GM19397 (cell line): ENCODE results near the gene NTN4.
"Not testable (repeated sequence)": the region's sequence is repeated elsewhere in the genome, so short reads cannot be mapped to it uniquely, and the experiment has no call there.

ENCODE experiments used
- ATAC-seq: cut with Tn5 transposase; IDR thresholded peaks from one replicate; pipeline ENCODE4 v1.9.1; 2021; ENCODE audit warnings: mild to moderate bottlenecking, moderate library complexity; ENCODE audit not compliant: unreplicated experiment

The NTN4 gene

DNA sequence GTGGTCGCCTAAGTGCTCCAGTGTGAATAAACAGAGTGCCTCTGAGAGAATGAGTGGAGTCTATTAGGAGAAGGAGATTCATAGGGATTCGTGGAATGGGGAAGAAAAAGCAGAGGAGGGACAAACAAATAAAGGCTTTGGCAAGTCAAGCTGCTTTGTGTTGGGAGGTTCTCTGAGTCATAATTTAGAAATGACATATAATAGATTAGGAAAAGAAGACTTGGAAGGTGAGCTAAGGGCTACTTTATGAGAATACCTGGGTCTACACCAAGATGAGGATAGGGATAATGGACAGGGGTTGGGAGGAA, 6.4 kb upstream of the NTN4 start:
- ATAC-seq, result no peak

DNA sequence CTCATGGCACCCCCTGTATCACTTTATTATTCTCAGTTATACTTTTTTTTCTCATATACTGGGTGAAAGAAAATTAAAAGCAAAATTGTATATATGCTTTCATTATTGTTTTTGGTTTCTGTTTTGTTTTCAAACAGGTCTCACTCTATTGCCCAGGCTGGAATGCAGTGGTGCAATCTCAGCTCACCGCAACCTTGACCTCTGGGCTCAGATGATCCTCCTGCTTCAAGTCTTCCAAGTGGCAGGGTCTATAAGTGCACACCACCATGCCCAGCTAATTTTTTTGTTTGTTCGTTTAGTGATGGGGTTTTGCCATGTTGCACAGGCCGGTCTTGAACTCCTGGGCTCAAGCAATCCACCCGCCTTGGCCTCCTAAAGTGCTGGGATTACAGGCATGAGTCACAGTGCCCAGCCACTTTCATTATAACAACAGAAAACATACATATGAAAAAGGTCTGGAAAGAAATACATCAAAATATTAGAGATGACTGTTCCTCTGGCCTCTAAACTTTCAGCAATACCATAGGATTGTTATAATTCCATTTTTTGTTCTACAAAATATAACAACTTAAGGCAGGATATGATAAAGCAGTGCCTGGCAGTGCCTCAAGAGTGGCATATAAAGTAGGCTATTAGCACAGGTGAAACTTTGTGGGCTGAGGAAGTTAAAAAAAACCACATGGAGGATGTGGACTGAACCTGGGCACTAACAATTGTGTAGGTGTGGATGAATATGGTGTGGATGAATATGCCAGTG, 5.8 kb upstream of the NTN4 start:
- ATAC-seq, result no peak

- ATAC-seq, result no peak
These were observed 619 bp upstream of the NTN4 start for GRCh38 chr12:95790917-95791849.

DNA sequence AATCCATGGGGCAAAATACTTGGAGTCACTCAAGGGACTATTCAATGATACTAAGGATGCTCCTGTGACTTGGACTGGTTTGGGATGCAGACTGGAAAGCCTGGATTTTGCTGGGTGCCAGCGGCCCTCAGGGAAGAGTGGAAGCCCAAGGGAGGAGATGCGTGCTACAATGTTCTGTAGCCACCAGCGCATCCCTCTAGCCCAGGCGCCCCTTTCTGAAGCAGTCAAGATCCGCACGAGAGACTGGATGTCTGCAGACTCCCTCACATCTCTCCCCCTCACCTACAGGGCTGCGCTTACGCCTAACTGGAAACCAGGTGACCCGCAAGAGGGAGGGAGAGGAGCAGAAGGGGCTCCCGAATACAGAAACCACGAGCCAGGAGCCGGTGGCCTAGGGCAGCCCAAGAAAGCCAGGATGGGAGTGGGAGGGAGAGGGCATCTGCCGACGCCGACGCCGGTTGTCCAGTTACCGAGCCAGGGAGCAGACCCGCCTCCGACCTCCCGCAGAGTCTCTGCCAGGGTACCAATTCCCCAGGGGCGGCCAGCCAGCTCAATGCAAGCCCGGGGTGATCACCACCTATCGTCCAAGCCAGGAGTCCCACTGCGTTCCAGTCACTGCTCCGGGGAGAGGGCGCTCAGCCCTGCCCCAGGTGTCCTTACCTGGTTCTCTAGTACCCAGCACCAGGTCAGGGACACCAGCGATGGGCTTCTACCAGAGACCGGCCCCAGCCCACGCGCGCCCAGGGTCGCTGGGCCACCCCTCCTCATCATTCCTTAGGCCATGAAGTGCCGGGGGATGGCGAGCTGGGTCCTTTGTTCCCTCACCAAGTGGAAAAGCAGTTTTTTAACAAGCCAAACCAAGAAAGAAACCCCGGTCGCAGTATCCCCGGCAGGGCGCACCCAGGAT, 1.2 kb downstream of the NTN4 start:
- no peak for ATAC-seq

DNA sequence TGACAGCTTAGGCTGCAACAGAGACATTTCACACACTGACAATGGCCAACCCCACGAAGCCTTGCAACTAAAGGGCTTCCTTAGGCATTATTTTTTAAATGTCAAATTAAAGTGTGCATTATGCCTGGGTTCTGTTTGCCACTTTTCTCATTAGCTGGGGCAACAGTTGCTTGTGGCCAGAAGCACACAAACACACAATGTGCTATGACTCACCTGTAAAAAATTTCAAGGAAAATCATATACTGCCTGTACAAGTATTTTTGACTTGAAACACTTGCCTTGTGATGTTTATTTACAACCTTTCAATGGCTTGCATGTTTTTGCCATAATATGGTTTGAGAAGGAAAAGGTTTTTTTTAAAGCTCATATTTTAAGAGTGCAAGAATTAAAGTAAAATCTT, 1.9 kb downstream of the NTN4 start:
- ATAC-seq, result no peak

DNA sequence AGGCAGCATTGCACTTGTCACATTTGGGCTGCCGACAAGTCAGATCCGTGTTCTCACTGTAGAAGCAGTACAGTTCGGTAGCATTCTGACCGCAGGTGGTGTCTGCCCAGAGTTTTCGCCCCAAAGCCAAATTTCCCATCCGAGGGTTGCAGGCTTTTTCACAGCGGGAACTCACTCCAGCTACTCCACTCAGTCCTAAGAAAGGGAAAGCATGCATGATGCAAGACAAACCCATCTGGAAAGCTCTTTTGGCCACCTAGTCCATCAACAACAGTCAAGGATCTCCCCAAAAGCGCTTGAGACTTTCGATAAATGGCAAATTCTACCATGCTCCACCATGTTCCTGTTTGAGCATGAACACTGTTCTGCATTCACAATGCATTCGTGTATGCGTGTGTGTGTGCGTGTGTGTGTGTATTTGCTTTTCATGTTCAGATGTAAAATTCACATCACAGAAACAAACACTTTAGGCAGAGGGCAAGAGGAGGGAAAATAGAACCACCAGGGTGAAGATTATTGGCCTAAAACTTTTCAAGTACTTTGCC, 3.2 kb downstream of the NTN4 start:
- no peak for ATAC-seq

DNA sequence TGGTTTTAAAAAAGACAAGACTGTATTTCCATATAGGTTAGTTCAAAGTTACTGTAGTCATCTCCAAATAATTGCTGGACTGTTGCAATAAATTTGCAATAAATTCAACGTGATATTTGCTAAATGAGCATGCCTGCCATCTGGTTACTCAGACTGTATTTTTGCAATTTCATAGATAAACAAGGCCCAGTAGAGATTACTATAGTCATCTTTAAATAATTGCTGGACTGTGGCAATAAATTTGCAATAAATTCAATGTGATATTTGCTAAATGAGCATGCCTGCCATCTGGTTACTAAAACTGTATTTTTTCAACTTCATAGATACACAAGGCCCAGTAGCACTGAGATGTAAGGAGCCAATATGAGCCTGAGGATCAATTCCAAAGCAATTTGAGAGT, 5.6 kb downstream of the NTN4 start:
- ATAC-seq, result no peak

GRCh38 chr12:95784286-95784685, 6.3 kb downstream of the NTN4 start:
- ATAC-seq, result no peak

DNA sequence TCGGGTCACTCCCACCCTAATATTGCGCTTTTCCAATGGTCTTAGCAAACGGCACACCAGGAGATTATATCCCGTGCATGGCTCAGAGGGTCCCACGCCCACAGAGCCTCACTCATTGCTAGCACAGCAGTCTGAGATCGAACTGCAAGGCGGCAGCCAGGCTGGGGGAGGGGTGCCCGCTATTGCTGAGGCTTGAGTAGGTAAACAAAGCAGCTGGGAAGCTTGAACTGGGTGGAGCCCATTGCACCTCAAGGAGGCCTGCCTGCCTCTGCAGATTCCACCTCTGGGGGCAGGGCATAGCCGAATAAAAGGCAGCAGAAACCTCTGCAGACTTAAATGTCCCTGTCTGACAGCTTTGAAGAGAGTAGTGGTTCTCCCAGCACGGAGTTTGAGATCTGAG, 15.1 kb downstream of the NTN4 start:
- not testable (repeated sequence) for ATAC-seq

DNA sequence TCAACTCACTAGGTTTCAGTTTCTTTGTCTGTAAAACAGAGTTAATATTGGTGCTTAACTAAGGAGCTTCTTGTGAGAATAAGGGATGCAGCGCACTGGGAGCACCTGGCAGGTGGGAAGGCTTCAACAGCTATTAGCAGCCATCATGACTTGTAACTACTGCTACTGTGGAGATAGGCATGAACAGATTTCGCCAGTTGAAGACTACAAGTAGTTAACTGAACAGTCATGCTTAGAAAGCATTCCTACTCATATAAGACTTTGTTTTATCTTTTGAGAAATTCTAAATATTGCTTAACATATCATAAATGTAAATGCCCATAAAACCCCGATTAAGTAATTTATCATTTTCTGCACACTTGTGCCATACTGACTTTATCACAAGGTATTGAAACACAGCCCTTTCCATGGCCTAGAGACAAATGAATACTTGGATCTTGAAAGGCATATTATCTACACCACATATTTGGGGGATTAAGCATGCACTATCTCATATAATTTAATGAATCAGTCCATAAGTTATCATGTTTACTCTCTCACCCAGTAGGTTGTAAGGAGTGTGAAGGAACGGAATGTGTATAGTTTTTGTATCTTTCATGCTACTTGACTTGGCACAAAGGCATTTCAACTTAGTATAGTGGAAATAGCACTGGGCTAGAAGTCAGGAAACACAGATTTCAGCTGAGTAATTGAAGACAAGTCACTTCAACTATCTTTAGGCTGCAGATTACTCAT, 16.1 kb downstream of the NTN4 start:
- no peak for ATAC-seq

- ATAC-seq, result no peak
These were observed 17.2 kb downstream of the NTN4 start for GRCh38 chr12:95773320-95773719.

GRCh38 chr12:95767703-95768102, 22.9 kb downstream of the NTN4 start:
- no peak for ATAC-seq

DNA sequence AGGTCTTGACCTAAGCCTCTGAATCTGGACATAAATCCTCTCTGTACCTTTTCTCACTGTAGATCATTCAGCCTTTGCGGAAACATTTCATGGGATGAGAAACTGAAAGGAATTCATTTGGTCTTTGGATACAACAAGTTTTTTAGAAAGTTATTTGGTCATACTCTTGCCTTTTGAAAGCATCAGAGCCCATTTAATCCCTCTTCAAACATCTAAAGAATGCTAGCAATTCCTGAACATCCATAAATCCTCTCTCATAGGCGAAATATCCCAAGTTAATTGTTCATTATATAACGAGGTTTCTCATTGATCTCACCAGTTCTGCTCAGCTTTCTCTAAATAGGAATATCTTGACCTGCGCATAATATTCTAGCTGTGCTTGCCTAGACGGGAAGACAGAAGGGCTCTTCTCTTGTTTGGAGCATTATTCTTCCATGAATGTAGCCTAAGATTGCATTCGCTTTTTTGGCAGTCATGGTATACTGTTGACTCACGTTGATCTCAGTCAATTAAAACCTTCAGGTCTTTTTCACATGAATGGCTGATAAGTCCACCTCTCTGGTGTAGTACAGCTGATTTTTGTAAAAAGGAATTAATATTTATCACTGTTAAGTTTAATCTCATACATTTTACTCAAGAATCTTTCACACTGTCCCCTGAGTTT, 24.1 kb downstream of the NTN4 start:
- no peak for ATAC-seq

DNA sequence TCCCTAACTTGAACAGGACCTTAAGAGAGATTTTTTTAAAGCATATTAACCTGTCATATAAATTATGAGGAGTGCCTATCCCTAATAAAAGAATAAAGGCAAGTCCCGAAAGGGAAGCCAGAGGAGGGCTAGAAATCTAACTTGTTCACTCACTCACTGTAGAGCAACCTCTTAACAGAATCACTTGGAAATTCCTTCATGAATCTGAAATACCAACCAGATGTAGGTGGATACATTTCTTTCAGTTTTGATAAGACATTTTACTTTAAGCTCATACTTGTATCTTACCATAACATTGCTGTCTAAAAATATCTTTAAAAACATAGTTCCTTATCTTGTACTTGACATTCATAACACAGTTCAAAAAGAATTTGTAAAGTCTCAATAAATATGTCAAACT, 25.7 kb downstream of the NTN4 start:
- no peak for ATAC-seq

- no peak for ATAC-seq
These were observed 26.7 kb downstream of the NTN4 start for GRCh38 chr12:95763809-95764253.

- no peak for ATAC-seq
These were observed 28.3 kb downstream of the NTN4 start for GRCh38 chr12:95762123-95762785.

- no peak for ATAC-seq
These were observed 30.2 kb downstream of the NTN4 start for GRCh38 chr12:95760371-95760770.

DNA sequence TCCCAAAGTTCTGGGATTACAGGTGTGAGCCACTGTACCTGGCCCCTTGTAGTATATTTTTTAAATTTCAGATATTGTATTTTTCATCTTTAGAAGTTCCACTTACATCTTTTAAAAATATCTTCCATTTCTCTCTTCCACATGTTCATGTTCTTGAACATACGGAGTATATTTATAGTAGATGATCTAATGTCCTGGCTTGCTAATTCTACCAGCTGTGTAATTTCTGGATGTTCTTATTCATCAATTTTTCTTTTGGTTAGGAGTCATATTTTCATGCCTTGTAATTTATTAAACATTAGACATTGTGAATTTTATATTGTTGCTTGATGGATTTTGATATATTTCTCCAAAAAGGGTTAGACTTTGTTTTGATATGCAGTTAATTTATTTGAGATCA, 30.8 kb downstream of the NTN4 start:
- no peak for ATAC-seq

GRCh38 chr12:95759039-95759438, 31.5 kb downstream of the NTN4 start:
- ATAC-seq, result no peak
